ENCODE measurements around the gene TUBB6. TPM values are rescaled to one million over a fixed set of nuclear protein-coding genes. Genes with fewer than 3 reads are reported as not detected.

Gene TUBB6
- total and polyA plus RNA-seq, 2 of the 13 experiments (the other 11 are each of a cell fraction or from before 2014, with no cell fraction given): 9.9 to 28.6 TPM

DNA sequence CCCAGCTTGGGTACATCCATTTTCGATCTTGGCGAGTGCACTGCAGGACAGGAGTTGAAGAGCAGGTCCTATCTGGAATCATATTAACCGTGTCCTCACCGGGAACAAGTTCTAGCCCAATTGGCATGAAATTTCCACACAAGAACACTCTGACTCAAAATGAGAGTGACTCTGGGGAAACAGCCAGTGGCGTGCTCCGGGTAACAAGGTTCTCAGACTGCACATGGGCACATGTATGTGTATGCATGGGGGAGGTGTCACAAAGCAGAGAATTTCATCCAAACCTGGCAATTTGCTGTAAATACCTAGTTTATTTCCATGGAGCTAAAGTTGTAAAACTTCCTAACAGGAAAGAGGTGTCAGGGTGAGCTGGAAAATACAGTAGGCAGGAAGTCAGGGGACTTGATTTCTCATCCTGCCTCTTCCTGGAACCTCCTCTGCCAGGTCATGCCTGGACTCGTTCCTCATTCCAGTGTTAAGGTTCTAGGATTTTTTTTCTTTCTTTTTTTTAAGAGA, 1.7 kb downstream of the TUBB6 start:
- Histone ChIP-seq H3K36me3 (replicated peaks in 1 of 2; ENCODE audit: control insufficient read depth in 1 of 2, insufficient read depth in 2 of 2, low read length in 2 of 2) (0 out of 5 replicates have a peak, but pooled peaks cover 0 to 5% of the 10 kb centered on the region in 2 experiments), H3K9me3 (ENCODE audit: low read length) (no peaks in the 10 kb centered on the region), H4K20me1 (ENCODE audit: insufficient read depth, low read length) (no peaks in the 10 kb centered on the region), H3K27ac (ENCODE audit: extremely low read length, insufficient read depth, low read length) (no peak overlapping the region), H3K4me2 (ENCODE audit: low read depth, low read length) (peak overlapping the region; percentile 88), H3K9ac (ENCODE audit: insufficient read depth, low read depth, low read length) (no peak overlapping the region), H2AFZ (ENCODE audit: low read length) (no peak overlapping the region), H3K4me1 (ENCODE audit: insufficient read depth, low read length) (peaks cover 36% of the 10 kb centered on the region), H3K27me3 (ENCODE audit: control insufficient read depth in 1 of 2, insufficient read depth in 2 of 2, low read length in 2 of 2) (peaks cover 6 to 34% of the 10 kb centered on the region in 2 experiments), H3K4me3 (replicated peaks in 1 of 3; ENCODE audit: insufficient read depth in 1 of 3, low read depth in 2 of 3, low read length in 3 of 3) (no peak overlapping the region; a peak in 1 of 6 replicates), H3K79me2 (ENCODE audit: insufficient read depth, low read length) (no peaks in the 10 kb centered on the region)
- CTCF ChIA-PET (ENCODE audit: low intra/inter-chr PET ratio, low total read pairs): no interaction called here
- no TSS peak for BruUV-seq (replicated peaks)
- intact Hi-C loops (cut with micrococcal nuclease; ENCODE audit: unreplicated experiment) (loop anchor here (5.0 kb wide), 1 partner anchor 37 kb away; no protein-coding TSS in a partner anchor), in situ Hi-C loops (cut with HindIII; ENCODE audit: extremely low pct_ligation_motif_present, low pct_unique_long_range_greater_than_20kb) (no loop called here)
- TF ChIP-seq, protein P1, sequence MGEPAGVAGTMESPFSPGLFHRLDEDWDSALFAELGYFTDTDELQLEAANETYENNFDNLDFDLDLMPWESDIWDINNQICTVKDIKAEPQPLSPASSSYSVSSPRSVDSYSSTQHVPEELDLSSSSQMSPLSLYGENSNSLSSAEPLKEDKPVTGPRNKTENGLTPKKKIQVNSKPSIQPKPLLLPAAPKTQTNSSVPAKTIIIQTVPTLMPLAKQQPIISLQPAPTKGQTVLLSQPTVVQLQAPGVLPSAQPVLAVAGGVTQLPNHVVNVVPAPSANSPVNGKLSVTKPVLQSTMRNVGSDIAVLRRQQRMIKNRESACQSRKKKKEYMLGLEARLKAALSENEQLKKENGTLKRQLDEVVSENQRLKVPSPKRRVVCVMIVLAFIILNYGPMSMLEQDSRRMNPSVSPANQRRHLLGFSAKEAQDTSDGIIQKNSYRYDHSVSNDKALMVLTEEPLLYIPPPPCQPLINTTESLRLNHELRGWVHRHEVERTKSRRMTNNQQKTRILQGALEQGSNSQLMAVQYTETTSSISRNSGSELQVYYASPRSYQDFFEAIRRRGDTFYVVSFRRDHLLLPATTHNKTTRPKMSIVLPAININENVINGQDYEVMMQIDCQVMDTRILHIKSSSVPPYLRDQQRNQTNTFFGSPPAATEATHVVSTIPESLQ (CRISPR knock-in tag; conservative IDR thresholded peaks at IDR 0.05): no peak
- 78% methylated on average over 7 of the region's 7 CpGs for WGBS (ENCODE audit: low lambda C conversion rate)
- FAIRE-seq: no peak
- POLR2A ChIA-PET: interaction anchor here (3.1 kb wide), 1 partner anchor 31 kb away, joined by 7 read pairs; no protein-coding TSS in a partner anchor
- no peak for DNase-seq (ENCODE audit: low spot score)
- no peak for ATAC-seq

DNA sequence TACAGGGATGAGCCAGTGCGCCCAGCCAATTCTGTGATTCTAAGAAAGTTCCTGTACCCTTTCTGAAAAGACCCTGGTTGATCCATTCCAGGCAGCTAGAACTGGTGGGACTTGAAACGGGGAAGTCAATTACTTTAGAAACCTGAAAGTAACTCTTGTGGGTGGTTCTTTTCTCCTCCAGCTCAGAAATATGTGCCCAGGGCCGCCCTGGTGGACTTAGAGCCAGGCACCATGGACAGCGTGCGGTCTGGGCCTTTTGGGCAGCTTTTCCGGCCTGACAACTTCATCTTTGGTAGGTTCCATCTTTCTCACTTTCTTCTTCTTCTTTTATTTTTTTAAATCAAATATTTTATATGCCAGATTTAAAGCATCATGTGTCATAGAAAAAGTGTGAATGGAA, 2.7 kb downstream of the TUBB6 start:
- H3K27ac ChIP-seq (ENCODE audit: extremely low read length, insufficient read depth, low read length): no peak overlapping the region
- H3K4me1 ChIP-seq (ENCODE audit: insufficient read depth, low read length): peaks cover 29% of the 10 kb centered on the region
- H3K36me3 ChIP-seq (replicated peaks in 1 of 2; ENCODE audit: control insufficient read depth in 1 of 2, insufficient read depth in 2 of 2, low read length in 2 of 2): 0 out of 5 replicates have a peak, but pooled peaks cover 0 to 5% of the 10 kb centered on the region in 2 experiments
- H3K4me2 ChIP-seq (ENCODE audit: low read depth, low read length): no peak overlapping the region
- H4K20me1 ChIP-seq (ENCODE audit: insufficient read depth, low read length): no peaks in the 10 kb centered on the region
- H2AFZ ChIP-seq (ENCODE audit: low read length): no peak overlapping the region
- DNase-seq (ENCODE audit: low spot score) (no peak), FAIRE-seq (no peak), ATAC-seq (no peak)
- ChIA-PET CTCF (ENCODE audit: low intra/inter-chr PET ratio, low total read pairs) (no interaction called here), POLR2A (no interaction called here)
- in situ Hi-C loops (cut with HindIII; ENCODE audit: extremely low pct_ligation_motif_present, low pct_unique_long_range_greater_than_20kb) (no loop called here), intact Hi-C loops (cut with micrococcal nuclease; ENCODE audit: unreplicated experiment) (no loop called here)
- no peak overlapping the region for H3K4me3 ChIP-seq (replicated peaks in 1 of 3; ENCODE audit: insufficient read depth in 1 of 3, low read depth in 2 of 3, low read length in 3 of 3)
- WGBS (ENCODE audit: low lambda C conversion rate): 97% methylated on average over 6 of the region's 6 CpGs
- H3K79me2 ChIP-seq (ENCODE audit: insufficient read depth, low read length): no peaks in the 10 kb centered on the region
- H3K27me3 ChIP-seq (ENCODE audit: control insufficient read depth in 1 of 2, insufficient read depth in 2 of 2, low read length in 2 of 2): peaks cover 6 to 25% of the 10 kb centered on the region in 2 experiments
- no peaks in the 10 kb centered on the region for H3K9me3 ChIP-seq (ENCODE audit: low read length)
- peak; percentile 47; the same call in 1 of the 2 replicates for TF ChIP-seq MIER2 (CRISPR knock-in tag; IDR thresholded peaks at IDR 0.05)
- TF ChIP-seq, protein P2, sequence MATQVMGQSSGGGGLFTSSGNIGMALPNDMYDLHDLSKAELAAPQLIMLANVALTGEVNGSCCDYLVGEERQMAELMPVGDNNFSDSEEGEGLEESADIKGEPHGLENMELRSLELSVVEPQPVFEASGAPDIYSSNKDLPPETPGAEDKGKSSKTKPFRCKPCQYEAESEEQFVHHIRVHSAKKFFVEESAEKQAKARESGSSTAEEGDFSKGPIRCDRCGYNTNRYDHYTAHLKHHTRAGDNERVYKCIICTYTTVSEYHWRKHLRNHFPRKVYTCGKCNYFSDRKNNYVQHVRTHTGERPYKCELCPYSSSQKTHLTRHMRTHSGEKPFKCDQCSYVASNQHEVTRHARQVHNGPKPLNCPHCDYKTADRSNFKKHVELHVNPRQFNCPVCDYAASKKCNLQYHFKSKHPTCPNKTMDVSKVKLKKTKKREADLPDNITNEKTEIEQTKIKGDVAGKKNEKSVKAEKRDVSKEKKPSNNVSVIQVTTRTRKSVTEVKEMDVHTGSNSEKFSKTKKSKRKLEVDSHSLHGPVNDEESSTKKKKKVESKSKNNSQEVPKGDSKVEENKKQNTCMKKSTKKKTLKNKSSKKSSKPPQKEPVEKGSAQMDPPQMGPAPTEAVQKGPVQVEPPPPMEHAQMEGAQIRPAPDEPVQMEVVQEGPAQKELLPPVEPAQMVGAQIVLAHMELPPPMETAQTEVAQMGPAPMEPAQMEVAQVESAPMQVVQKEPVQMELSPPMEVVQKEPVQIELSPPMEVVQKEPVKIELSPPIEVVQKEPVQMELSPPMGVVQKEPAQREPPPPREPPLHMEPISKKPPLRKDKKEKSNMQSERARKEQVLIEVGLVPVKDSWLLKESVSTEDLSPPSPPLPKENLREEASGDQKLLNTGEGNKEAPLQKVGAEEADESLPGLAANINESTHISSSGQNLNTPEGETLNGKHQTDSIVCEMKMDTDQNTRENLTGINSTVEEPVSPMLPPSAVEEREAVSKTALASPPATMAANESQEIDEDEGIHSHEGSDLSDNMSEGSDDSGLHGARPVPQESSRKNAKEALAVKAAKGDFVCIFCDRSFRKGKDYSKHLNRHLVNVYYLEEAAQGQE (IDR thresholded peaks at IDR 0.05; ENCODE audit: borderline replicate concordance in 1 of 2, low read depth in 1 of 2, low read length in 2 of 2): peak; percentile 50 to 90
- TF ChIP-seq, protein P3, sequence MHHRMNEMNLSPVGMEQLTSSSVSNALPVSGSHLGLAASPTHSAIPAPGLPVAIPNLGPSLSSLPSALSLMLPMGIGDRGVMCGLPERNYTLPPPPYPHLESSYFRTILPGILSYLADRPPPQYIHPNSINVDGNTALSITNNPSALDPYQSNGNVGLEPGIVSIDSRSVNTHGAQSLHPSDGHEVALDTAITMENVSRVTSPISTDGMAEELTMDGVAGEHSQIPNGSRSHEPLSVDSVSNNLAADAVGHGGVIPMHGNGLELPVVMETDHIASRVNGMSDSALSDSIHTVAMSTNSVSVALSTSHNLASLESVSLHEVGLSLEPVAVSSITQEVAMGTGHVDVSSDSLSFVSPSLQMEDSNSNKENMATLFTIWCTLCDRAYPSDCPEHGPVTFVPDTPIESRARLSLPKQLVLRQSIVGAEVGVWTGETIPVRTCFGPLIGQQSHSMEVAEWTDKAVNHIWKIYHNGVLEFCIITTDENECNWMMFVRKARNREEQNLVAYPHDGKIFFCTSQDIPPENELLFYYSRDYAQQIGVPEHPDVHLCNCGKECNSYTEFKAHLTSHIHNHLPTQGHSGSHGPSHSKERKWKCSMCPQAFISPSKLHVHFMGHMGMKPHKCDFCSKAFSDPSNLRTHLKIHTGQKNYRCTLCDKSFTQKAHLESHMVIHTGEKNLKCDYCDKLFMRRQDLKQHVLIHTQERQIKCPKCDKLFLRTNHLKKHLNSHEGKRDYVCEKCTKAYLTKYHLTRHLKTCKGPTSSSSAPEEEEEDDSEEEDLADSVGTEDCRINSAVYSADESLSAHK (CRISPR knock-in tag; IDR thresholded peaks at IDR 0.05; ENCODE audit: borderline replicate concordance): no peak
- BruUV-seq (replicated peaks): no TSS peak
- H3K9ac ChIP-seq (ENCODE audit: insufficient read depth, low read depth, low read length): no peak overlapping the region

All from HepG2 (cell line).